ENCODE data around the gene SNRK. TPM values are rescaled to one million over a fixed set of nuclear protein-coding genes. Genes with fewer than 3 reads are reported as not detected.

SNRK gene
- total RNA-seq, 1 experiment from 2014 or later = 12.7 TPM

DNA sequence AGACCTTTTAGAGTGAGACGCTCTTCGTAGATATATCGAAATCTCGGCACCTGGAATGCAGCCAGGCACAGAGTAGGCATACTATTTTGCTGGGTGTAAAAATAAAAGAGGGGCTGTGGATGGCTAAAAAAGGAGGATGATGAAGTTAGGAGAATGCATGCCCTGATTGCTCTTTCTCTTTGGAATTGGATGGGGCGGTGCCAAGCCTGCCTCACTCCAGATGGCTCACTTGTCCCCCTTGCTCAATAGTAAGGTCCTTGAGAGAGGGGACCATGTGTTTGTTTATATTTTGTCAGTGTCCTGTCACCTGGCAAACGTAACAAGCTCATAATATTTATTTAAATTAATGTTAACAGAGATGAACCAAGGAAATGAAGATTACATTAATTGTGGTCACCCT is 33.0 kb downstream of the SNRK start:
- H2AFZ ChIP-seq (ENCODE audit: low read depth, low read length, poor library complexity, severe bottlenecking) = no peak overlapping the region
- no peak overlapping the region for H3K4me2 ChIP-seq (ENCODE audit: low read length)
- no peaks in the 10 kb centered on the region for H3K9me3 ChIP-seq (ENCODE audit: control insufficient read depth in 1 of 2, insufficient read depth in 1 of 2, low read depth in 1 of 2, low read length in 2 of 2)
- no peak overlapping the region for H3K27ac ChIP-seq (ENCODE audit: low read depth, low read length)
- H3K9me2 ChIP-seq (ENCODE audit: insufficient read depth) = no peaks in the 10 kb centered on the region
- DNase-seq (ENCODE audit: low read depth, low spot score) (no peak), ATAC-seq (no peak)
- H3K27me3 ChIP-seq (ENCODE audit: insufficient read depth, low read length) = no peaks in the 10 kb centered on the region
- TF ChIP-seq ZFX (IDR thresholded peaks at IDR 0.05) (no peak), POLR2AphosphoS5 (IDR thresholded peaks at IDR 0.05; ENCODE audit: low read depth, low read length) (no peak), EGR1 (IDR thresholded peaks at IDR 0.05; ENCODE audit: low read depth) (no peak), POLR2A (IDR thresholded peaks at IDR 0.05; ENCODE audit: borderline replicate concordance, extremely low read depth, insufficient read depth, insufficient read length) (no peak), CEBPB (IDR thresholded peaks at IDR 0.05; ENCODE audit: low read depth) (no peak)
- ChIA-PET RAD21 (ENCODE audit: low non-redundant PET in 1 of 2, low total read pairs in 2 of 2, uncharacterized antibody in 2 of 2, unreplicated experiment in 2 of 2) (no interaction called here), POLR2A (no interaction called here), CTCF (no interaction called here)
- no peaks in the 10 kb centered on the region for H4K20me1 ChIP-seq (ENCODE audit: insufficient read depth)
- BruUV-seq (replicated peaks) = no TSS peak
- intact Hi-C loops (cut with micrococcal nuclease) = no loop called here
- H3K36me3 ChIP-seq (ENCODE audit: control insufficient read depth in 1 of 2, insufficient read depth in 2 of 2, low read length in 2 of 2) = no peaks in the 10 kb centered on the region
- H3K4me1 ChIP-seq (ENCODE audit: control insufficient read depth in 1 of 2, insufficient read depth in 2 of 2, low read length in 2 of 2) = peaks cover 0 to 4% of the 10 kb centered on the region in 2 experiments; a peak in 1 of 4 replicates
- H3K4me3 ChIP-seq (replicated peaks in 1 of 2; ENCODE audit: low read depth in 1 of 2, low read length in 2 of 2) = no peak overlapping the region
- no peak overlapping the region for H3K9ac ChIP-seq (ENCODE audit: low read length)
- peaks cover 15% of the 10 kb centered on the region; the same call in 1 of the 2 replicates for H3K79me2 ChIP-seq (ENCODE audit: insufficient read depth, low read length)

DNA sequence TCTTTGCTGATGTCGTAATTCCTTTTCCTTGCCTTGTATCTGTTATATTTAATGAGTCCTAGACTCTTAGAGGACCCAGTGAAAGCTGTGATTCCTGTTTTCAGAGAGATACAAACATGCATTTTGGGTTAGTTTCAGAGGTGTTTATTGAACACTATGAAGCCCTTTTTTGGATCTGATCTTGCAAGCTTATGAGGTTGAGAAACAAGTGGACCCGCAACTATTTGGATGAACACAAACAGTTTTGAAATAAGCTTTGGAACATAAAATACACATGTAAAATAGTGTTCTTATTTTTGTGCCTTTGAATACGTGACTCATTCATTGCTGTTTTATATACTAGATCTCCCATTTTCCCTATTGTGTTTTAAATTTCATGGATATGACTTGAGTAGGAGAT is 33.5 kb downstream of the SNRK start:
- H4K20me1 ChIP-seq (ENCODE audit: insufficient read depth) = no peaks in the 10 kb centered on the region
- no TSS peak for BruUV-seq (replicated peaks)
- H3K9ac ChIP-seq (ENCODE audit: low read length) = no peak overlapping the region
- H3K4me1 ChIP-seq (ENCODE audit: control insufficient read depth in 1 of 2, insufficient read depth in 2 of 2, low read length in 2 of 2) = peaks cover 0 to 4% of the 10 kb centered on the region in 2 experiments; a peak in 1 of 4 replicates
- H2AFZ ChIP-seq (ENCODE audit: low read depth, low read length, poor library complexity, severe bottlenecking) = no peak overlapping the region
- H3K79me2 ChIP-seq (ENCODE audit: insufficient read depth, low read length) = peaks cover 15% of the 10 kb centered on the region; the same call in 1 of the 2 replicates
- H3K36me3 ChIP-seq (ENCODE audit: control insufficient read depth in 1 of 2, insufficient read depth in 2 of 2, low read length in 2 of 2) = no peaks in the 10 kb centered on the region
- DNase-seq (ENCODE audit: low read depth, low spot score) = no peak
- H3K4me3 ChIP-seq (replicated peaks in 1 of 2; ENCODE audit: low read depth in 1 of 2, low read length in 2 of 2) = no peak overlapping the region
- H3K27me3 ChIP-seq (ENCODE audit: insufficient read depth, low read length) = no peaks in the 10 kb centered on the region
- no peak for ATAC-seq
- TF ChIP-seq ZFX (IDR thresholded peaks at IDR 0.05) = no peak
- no peak for TF ChIP-seq ZNF274 (IDR thresholded peaks at IDR 0.05; ENCODE audit: low read depth, low read length)
- no peak overlapping the region for H3K4me2 ChIP-seq (ENCODE audit: low read length)
- H3K9me3 ChIP-seq (ENCODE audit: control insufficient read depth in 1 of 2, insufficient read depth in 1 of 2, low read depth in 1 of 2, low read length in 2 of 2) = no peaks in the 10 kb centered on the region
- H3K27ac ChIP-seq (ENCODE audit: low read depth, low read length) = no peak overlapping the region
- ChIA-PET RAD21 (ENCODE audit: low non-redundant PET in 1 of 2, low total read pairs in 2 of 2, uncharacterized antibody in 2 of 2, unreplicated experiment in 2 of 2) (no interaction called here), POLR2A (no interaction called here), CTCF (no interaction called here)
- no peaks in the 10 kb centered on the region for H3K9me2 ChIP-seq (ENCODE audit: insufficient read depth)
- intact Hi-C loops (cut with micrococcal nuclease) = no loop called here

Measured in HCT116 (cell line).